ENCODE data around the gene DRAP1.

DNA sequence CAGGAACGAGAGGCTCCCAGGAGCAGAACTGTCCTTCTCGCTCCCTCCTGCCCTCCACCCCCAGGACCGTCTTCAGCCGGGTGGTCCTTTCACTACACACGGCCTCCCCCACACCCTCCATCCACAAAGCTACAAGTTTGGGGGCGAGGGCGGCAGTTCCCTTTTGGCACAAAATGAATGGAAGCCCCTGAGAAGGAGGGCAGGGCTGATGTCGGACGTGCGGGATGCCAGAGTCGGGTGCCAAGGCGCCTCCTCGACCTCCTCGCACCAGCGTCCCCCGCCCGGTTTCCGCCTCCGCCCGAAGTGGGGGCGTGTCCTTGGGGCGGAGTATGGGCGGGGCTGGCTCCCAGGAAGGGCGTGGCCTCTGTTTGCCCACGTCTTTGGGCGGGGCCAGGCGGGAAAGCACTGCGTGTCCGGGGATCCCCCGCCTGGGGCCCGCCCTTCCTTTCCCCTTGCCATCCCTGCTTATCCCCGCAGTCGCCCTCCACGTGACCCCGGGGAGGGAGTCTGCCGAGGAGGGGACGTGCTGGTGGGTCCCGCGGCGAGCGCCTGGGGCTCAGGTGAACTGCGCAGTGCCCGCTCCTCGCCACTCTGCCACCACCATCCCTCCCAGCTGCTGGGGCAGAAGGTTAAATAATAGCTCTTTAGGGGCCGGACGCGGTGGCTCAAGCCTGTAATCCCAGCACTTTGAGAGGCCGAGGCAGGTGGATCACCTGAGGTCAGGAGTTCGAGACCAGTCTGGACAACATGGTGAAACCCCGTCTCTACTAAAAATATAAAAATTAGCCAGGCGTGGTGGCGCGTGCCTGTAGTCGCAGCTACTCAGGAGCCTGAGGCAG is 45.7 kb upstream of the DRAP1 start:
- TF ChIP-seq, protein P1, sequence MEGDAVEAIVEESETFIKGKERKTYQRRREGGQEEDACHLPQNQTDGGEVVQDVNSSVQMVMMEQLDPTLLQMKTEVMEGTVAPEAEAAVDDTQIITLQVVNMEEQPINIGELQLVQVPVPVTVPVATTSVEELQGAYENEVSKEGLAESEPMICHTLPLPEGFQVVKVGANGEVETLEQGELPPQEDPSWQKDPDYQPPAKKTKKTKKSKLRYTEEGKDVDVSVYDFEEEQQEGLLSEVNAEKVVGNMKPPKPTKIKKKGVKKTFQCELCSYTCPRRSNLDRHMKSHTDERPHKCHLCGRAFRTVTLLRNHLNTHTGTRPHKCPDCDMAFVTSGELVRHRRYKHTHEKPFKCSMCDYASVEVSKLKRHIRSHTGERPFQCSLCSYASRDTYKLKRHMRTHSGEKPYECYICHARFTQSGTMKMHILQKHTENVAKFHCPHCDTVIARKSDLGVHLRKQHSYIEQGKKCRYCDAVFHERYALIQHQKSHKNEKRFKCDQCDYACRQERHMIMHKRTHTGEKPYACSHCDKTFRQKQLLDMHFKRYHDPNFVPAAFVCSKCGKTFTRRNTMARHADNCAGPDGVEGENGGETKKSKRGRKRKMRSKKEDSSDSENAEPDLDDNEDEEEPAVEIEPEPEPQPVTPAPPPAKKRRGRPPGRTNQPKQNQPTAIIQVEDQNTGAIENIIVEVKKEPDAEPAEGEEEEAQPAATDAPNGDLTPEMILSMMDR (IDR thresholded peaks at IDR 0.05), result no peak
- TF ChIP-seq TCF7L2 (IDR thresholded peaks at IDR 0.05; ENCODE audit: low read depth, low read length), result no peak
- peak; percentile 61; the same call in 1 of the 2 replicates for TF ChIP-seq POLR2AphosphoS5 (IDR thresholded peaks at IDR 0.05; ENCODE audit: low read depth, low read length)

Data from Panc1 (cell line).